ENCODE results near the gene HES5. TPM values are rescaled to one million over a fixed set of nuclear protein-coding genes. Genes with fewer than 3 reads are reported as not detected.
"Not testable (repeated sequence)": the region's sequence is repeated elsewhere in the genome, so short reads cannot be mapped to it uniquely, and the experiment has no call there.

The HES5 gene
- polyA plus RNA-seq, 3 donors: 0.14 to 0.79 (median 0.76) TPM

- DNase-seq (ENCODE audit: extremely low read depth in 1 of 11, low read depth in 9 of 11, low spot score in 4 of 11): not testable (repeated sequence)
These were observed 21.5 kb upstream of the HES5 start for GRCh38 chr1:2551544-2551943.

DNA sequence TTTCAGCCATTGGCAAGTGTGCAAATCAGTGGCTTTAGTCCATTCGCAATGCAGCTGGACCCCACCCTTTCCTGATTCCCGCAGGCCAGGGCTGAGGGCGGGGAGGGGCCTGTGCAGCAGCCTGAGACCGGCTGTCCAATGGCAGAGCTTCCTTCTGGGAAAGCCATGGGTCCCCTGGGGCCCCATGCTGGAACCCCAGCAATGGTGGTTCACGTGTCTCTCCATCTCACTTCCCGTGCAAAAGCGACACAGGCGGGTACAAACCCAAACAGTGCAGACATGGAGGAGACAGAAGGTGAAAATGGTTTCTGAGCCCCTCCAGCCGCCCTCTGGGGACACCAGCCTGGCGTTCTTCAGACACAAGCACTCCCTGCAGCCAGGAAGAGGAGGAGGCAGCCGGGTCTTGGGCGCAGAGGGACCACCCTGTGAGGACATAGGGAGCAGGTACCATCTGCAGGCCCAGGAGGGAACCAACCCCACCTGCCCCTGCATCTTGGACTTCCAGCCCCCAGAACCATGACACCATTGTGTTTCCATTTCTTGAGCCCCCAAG is 20.3 kb upstream of the HES5 start:
- not testable (repeated sequence) for DNase-seq (ENCODE audit: extremely low read depth in 1 of 11, low read depth in 9 of 11, low spot score in 4 of 11)

GRCh38 chr1:2549367-2550029 is 19.4 kb upstream of the HES5 start:
- not testable (repeated sequence) for DNase-seq (ENCODE audit: extremely low read depth in 1 of 11, low read depth in 9 of 11, low spot score in 4 of 11)

GRCh38 chr1:2548068-2548589 is 18.1 kb upstream of the HES5 start:
- peak in 4 of 11 donors; percentile 70 to 75 (median 72) for DNase-seq (ENCODE audit: extremely low read depth in 1 of 11, low read depth in 9 of 11, low spot score in 4 of 11)

- no peak for DNase-seq (ENCODE audit: extremely low read depth in 1 of 11, low read depth in 9 of 11, low spot score in 4 of 11)
These were observed 17.4 kb upstream of the HES5 start for GRCh38 chr1:2547210-2548067.

DNA sequence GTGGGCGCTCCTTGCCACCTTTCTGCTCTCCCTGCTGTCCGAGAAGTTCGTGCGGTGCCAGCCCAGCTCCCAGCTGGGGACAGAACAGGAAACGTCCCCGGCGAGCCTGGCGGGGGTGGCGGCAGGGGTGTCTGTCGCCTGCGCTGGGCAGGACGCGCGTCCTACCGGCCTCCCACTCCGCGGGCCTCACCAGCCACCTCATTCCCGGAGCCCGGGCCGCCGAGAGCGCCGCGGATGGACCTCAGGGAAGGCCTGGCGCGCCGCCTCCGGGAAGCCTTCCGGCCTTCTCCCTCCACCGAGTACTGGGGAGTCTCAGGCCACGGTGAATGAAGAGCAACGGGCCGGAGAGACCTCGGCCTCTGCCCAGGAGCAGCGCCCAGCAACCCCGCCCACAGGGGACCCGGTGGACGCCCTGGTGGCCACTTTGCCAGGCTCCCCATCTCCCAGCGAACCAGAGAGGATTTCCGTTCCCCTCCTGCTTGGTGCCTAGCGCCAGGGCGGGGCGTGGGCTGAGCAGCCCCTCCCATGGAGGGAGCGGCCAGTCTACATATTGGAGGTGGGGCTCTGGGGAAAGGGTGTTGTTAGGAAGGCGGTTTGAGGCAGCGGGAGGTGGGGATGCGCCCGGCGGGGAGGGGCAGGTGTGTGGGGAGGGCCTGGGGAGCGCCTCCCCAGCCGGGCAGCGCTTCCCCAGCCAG is 16.6 kb upstream of the HES5 start:
- peak in 1 of 11 donors; percentile 70 for DNase-seq (ENCODE audit: extremely low read depth in 1 of 11, low read depth in 9 of 11, low spot score in 4 of 11)

DNA sequence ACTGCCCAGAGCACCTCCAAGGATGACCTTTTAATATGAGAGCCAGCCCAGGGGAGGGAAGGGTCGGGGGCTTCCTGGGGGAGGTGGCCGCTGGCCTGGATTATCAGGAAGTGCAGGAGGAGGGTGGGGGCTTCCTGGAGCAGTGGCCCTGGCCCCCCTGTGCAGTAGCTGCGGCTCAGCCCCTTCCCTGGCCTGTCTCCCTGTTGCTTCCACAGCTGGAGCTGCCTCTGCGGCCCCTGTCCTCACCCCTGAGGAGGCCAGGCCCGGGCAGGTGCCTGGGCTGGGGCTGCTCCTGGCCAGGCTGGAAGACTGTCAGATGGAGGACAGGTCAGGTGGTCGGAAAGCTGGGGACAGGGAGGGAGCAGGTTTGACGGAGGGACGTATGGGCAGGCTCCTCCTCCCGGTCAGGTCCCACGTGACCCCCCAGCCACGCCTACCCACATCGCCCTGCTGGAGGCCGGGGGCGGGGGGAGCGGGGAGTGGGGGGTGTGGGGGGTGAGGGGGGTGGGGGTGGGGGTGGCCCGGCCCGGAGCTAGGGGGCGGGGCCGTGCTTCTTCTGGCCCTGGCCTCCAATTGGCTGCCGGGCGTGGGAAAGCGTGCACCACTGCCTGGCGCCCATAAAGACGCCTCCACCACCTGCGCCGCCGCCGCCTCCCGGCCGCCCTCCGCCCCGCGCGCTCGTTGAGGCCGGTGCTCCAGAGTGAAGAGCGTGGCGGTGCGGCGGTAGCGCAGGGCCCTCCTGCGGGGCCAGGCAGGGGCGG is 15.9 kb upstream of the HES5 start:
- DNase-seq (ENCODE audit: extremely low read depth in 1 of 11, low read depth in 9 of 11, low spot score in 4 of 11): peak in 6 of 11 donors; percentile 71 to 86 (median 76)

- no peak for DNase-seq (ENCODE audit: extremely low read depth in 1 of 11, low read depth in 9 of 11, low spot score in 4 of 11)
These were observed 15.0 kb upstream of the HES5 start for GRCh38 chr1:2544875-2545640.

- no peak for DNase-seq (ENCODE audit: extremely low read depth in 1 of 11, low read depth in 9 of 11, low spot score in 4 of 11)
These were observed 14.2 kb upstream of the HES5 start for GRCh38 chr1:2544093-2544874.

- no peak for DNase-seq (ENCODE audit: extremely low read depth in 1 of 11, low read depth in 9 of 11, low spot score in 4 of 11)
These were observed 13.6 kb upstream of the HES5 start for GRCh38 chr1:2543543-2544092.

DNA sequence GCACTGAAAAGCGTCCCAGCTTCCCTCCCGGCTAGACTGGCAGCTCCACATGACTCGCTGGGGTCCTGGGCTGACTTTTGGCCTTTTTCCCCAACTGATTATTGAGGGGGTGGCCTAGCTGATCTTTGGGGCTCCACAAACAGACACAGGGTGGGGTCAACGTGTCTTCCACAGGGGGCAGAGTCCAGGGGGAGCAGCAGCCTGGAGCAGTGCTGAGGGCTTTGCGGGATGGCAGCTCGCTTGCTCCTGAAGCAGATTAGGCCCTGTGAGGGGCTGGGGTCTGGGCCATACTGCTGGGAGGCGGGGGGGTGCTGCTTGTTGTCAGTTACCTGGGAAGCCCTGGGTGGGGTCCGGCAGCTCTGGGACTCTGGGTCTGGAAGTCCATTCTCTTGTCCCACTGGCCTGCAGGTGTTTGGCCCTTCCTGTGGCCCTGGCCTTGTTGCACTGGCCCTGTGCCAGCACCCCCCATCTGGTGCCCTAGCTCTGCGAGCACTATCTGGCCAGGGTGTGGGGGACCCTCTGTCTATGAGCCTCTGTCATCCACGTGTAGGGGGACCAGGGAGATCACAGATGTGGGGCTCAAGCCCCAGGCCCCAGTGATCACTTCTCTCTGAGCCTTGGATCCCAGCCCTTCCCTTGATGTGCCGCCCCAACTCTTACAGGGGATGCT is 12.3 kb upstream of the HES5 start:
- no peak for DNase-seq (ENCODE audit: extremely low read depth in 1 of 11, low read depth in 9 of 11, low spot score in 4 of 11)

GRCh38 chr1:2541619-2542245 is 11.7 kb upstream of the HES5 start:
- no peak for DNase-seq (ENCODE audit: extremely low read depth in 1 of 11, low read depth in 9 of 11, low spot score in 4 of 11)

DNA sequence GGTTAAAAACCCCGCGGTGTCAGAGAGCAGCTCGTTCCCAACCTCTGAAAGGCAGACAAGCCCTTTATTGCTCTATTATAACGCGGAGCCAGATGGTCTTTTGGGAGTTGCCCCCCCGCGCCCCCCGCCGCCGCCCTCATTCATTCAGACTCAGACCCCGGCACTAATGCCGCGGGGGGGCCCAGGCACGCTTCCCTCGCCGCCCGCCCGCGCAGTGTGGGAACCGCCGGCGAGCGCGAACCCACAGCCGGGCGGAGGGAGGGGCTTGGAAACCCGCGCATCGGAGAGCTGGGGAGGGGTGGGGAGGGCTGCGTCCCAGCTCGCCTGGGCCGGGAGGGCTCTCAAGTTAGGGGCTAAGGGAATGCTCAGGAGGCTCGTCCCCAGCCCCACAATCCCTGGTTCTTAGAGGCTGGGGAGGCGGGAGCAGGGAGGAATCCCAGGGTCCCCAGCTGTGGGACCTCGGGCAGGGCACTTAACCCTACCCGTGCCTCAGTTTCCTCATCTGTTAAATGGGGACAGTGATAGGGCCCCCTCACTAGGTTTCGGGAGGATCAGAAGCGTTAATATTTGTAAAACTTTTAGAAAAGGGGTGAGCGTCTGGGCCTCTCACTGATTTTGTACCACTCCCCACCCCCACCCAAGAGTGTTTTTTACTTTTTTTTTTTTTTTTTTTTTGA is 10.9 kb upstream of the HES5 start:
- no peak for DNase-seq (ENCODE audit: extremely low read depth in 1 of 11, low read depth in 9 of 11, low spot score in 4 of 11)

GRCh38 chr1:2539312-2539907 is 9.3 kb upstream of the HES5 start:
- DNase-seq (ENCODE audit: extremely low read depth in 1 of 11, low read depth in 9 of 11, low spot score in 4 of 11): no peak

DNA sequence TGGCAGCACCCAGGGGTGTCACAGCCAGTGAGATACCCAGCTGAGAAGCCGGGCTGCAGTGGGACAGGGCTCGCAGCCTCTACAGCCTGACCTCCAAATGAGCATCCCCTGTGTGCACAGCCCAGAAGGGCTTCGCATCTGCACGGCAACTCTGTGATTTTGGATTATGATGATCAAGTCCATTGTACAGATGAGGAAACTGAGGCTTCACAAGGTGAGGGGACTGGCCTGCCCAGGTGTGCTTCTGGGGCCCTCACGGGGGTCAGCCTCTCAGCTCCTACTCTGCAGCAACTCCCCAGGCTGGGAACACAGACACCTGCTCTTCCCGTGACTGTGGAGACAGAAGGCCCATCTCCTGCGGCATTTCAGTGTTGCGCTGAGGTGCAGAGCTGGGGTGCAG is 8.8 kb upstream of the HES5 start:
- DNase-seq (ENCODE audit: extremely low read depth in 1 of 11, low read depth in 9 of 11, low spot score in 4 of 11): no peak

Data from renal cortex interstitium (tissue), 11 donors.